HCT116 (cell line): ENCODE data around the gene USP30. TPM values are rescaled to one million over a fixed set of nuclear protein-coding genes. Genes with fewer than 3 reads are reported as not detected.

Source experiments
- ATAC-seq: fragments of 200-7000 bp; cut with Tn5 transposase; 2 replicates; pipeline ENCODE4 v1.9.1; 2020; ENCODE audit warnings: mild to moderate bottlenecking, moderate library complexity
- BruUV-seq: library from RNA; stranded (reverse); fragments of 400-500 nt; replicated peaks from 2 replicates; lab custom pipeline; 2021; lab: Mats Ljungman, UMichigan
- CTCF ChIA-PET: fragments of 300-600 bp; sonication (Branson Sonifier 250); formaldehyde crosslinking; loops from one replicate; lab custom pipeline; 2021; ENCODE audit warnings: antibody characterized with exemption; lab: Charles Lee
- POLR2A ChIA-PET: fragments of 300-600, 350-600 bp; sonication (Branson Sonifier 250); formaldehyde crosslinking; loops from one replicate; lab custom pipeline; 2021; ENCODE audit warnings: antibody characterized with exemption; lab: Charles Lee
- RAD21 ChIA-PET, 2 experiments: fragments of 300-600 bp; sonication (Branson Sonifier 250); formaldehyde crosslinking; loops; one replicate each; lab custom pipeline; 2023; ENCODE audit warnings: low total read pairs in 2 of 2; ENCODE audit not compliant: uncharacterized antibody in 2 of 2, unreplicated experiment in 2 of 2, low non-redundant PET in 1 of 2; lab: Charles Lee
- DNase-seq: peaks from one replicate; pipeline ENCODE4 v3.0.0-alpha.2; 2010; ENCODE audit warnings: low read depth, low spot score
- H2AFZ ChIP-seq: fragments of 200-600 bp; shearing (Covaris generic), sonication (generic); 2 replicates; pipeline ENCODE4 v1.6.1; 2017; ENCODE audit warnings: low read depth, mixed run types, mixed read lengths, antibody characterized with exemption, low read length; ENCODE audit not compliant: poor library complexity, severe bottlenecking
- H3K27ac ChIP-seq: 2 replicates; pipeline ENCODE4 v1.5.1; 2012; ENCODE audit warnings: low read depth, low read length
- H3K27me3 ChIP-seq: fragments of 200-600 bp; sonication (generic); 2 replicates; pipeline ENCODE4 v1.6.1; 2016; ENCODE audit warnings: mixed run types, low read length, mixed read lengths; ENCODE audit not compliant: insufficient read depth
- H3K36me3 ChIP-seq, 2 experiments: fragments of 200-500 bp in 1 of 2; fragments of 200-600 bp in 1 of 2; sonication (Bioruptor generic) in 1 of 2; sonication (generic) in 1 of 2; 2 replicates each; pipeline versions ENCODE4 v1.5.1 to v1.6.1; 2014 to 2016; ENCODE audit warnings: low read length in 2 of 2, inconsistent platforms in 1 of 2, mixed read lengths in 1 of 2, mixed run types in 1 of 2; ENCODE audit not compliant: insufficient read depth in 2 of 2, control insufficient read depth in 1 of 2
- H3K4me1 ChIP-seq, 2 experiments: fragments of 200-600 bp in 1 of 2; sonication (generic) in 1 of 2; 2 replicates each; pipeline versions ENCODE4 v1.5.1 to v1.6.1; 2012 to 2017; ENCODE audit warnings: low read length in 2 of 2, inconsistent platforms in 1 of 2, mild to moderate bottlenecking in 1 of 2, mixed read lengths in 1 of 2, mixed run types in 1 of 2, moderate library complexity in 1 of 2; ENCODE audit not compliant: insufficient read depth in 2 of 2, control insufficient read depth in 1 of 2
- H3K4me2 ChIP-seq: fragments of 200-600 bp; sonication (generic); 2 replicates; pipeline ENCODE4 v1.6.1; 2017; ENCODE audit warnings: mixed run types, low read length, mixed read lengths
- H3K4me3 ChIP-seq, 2 experiments: fragments of 200-600 bp in 1 of 2; sonication (generic) in 1 of 2; replicated peaks in 1 of 2; 2 replicates each; pipeline ENCODE4 v1.5.1; 2011 to 2016; ENCODE audit warnings: low read length in 2 of 2, control low read depth in 1 of 2, low read depth in 1 of 2, mild to moderate bottlenecking in 1 of 2, mixed read lengths in 1 of 2, mixed run types in 1 of 2
- H3K79me2 ChIP-seq: fragments of 200-600 bp; sonication (generic); 2 replicates; pipeline ENCODE4 v1.6.1; 2017; ENCODE audit warnings: mild to moderate bottlenecking, mixed run types, low read length, moderate library complexity, mixed read lengths; ENCODE audit not compliant: insufficient read depth
- H3K9ac ChIP-seq: fragments of 200-600 bp; sonication (generic); 2 replicates; pipeline ENCODE4 v1.6.1; 2016; ENCODE audit warnings: low read length, mixed read lengths
- H3K9me2 ChIP-seq: fragments of 200-600 bp; sonication (generic), shearing (Covaris generic); 2 replicates; pipeline ENCODE4 v1.6.1; 2017; ENCODE audit warnings: mixed run types, mild to moderate bottlenecking, moderate library complexity; ENCODE audit not compliant: insufficient read depth
- H3K9me3 ChIP-seq, 2 experiments: fragments of 200-500 bp in 1 of 2; fragments of 200-600 bp in 1 of 2; sonication (Bioruptor generic) in 1 of 2; sonication (generic) in 1 of 2; 2 replicates each; pipeline ENCODE4 v1.6.1; 2014 to 2017; ENCODE audit warnings: low read length in 2 of 2, mixed read lengths in 2 of 2, inconsistent platforms in 1 of 2, low read depth in 1 of 2, mild to moderate bottlenecking in 1 of 2, mixed run types in 1 of 2, moderate library complexity in 1 of 2; ENCODE audit not compliant: control insufficient read depth in 1 of 2, insufficient read depth in 1 of 2
- H4K20me1 ChIP-seq: fragments of 200-600 bp; sonication (generic), shearing (Covaris generic); 2 replicates; pipeline ENCODE4 v1.6.1; 2017; ENCODE audit warnings: mixed run types, mild to moderate bottlenecking, moderate library complexity; ENCODE audit not compliant: insufficient read depth
- CBX3 ChIP-seq: IDR thresholded peaks from 2 replicates; pipeline ENCODE4 v1.6.1; 2012; ENCODE audit warnings: low read depth
- CTCF ChIP-seq, 3 experiments: fragments of 200-600 bp in 1 of 3; sonication (generic) in 1 of 3; IDR thresholded peaks in 2 of 3; conservative IDR thresholded peaks in 1 of 3; 2 replicates each; pipeline ENCODE4 v1.5.1; 2012 to 2017; ENCODE audit warnings: low read depth in 2 of 3, low read length in 2 of 3, antibody characterized with exemption in 1 of 3, borderline replicate concordance in 1 of 3, control low read depth in 1 of 3, mild to moderate bottlenecking in 1 of 3, mixed read lengths in 1 of 3, mixed run types in 1 of 3, moderate library complexity in 1 of 3; ENCODE audit not compliant: insufficient read depth in 1 of 3
- EGR1 ChIP-seq: IDR thresholded peaks from 2 replicates; pipeline ENCODE4 v1.6.1; 2012; ENCODE audit warnings: low read depth
- EZH2 ChIP-seq: fragments of 200-600 bp; sonication (generic); IDR thresholded peaks from 2 replicates; pipeline ENCODE4 v1.6.1; 2017; ENCODE audit warnings: antibody characterized with exemption, mixed run types
- FOSL1 ChIP-seq: IDR thresholded peaks from 2 replicates; pipeline ENCODE4 v1.6.1; 2012; ENCODE audit warnings: low read depth
- JUND ChIP-seq: IDR thresholded peaks from 2 replicates; pipeline ENCODE4 v1.6.1; 2012
- POLR2A ChIP-seq: IDR thresholded peaks from 2 replicates; pipeline ENCODE4 v1.7.0; 2011; ENCODE audit warnings: borderline replicate concordance; ENCODE audit not compliant: insufficient read depth, insufficient read length; ENCODE audit errors: extremely low read depth
- POLR2AphosphoS5 ChIP-seq: IDR thresholded peaks from 2 replicates; pipeline ENCODE4 v1.6.1; 2011; ENCODE audit warnings: mild to moderate bottlenecking, low read depth, low read length, moderate library complexity
- RAD21 ChIP-seq: IDR thresholded peaks from 2 replicates; pipeline ENCODE4 v1.6.1; 2012; ENCODE audit warnings: low read depth, mild to moderate bottlenecking
- REST ChIP-seq: IDR thresholded peaks from 2 replicates; pipeline ENCODE4 v1.6.1; 2012; ENCODE audit warnings: low read depth
- SIN3A ChIP-seq: IDR thresholded peaks from 2 replicates; pipeline ENCODE4 v1.6.1; 2012; ENCODE audit warnings: low read depth
- SP1 ChIP-seq: IDR thresholded peaks from 2 replicates; pipeline ENCODE4 v1.6.1; 2012; ENCODE audit warnings: low read depth
- SRF ChIP-seq: IDR thresholded peaks from 2 replicates; pipeline ENCODE4 v1.6.1; 2012; ENCODE audit warnings: low read depth
- TCF7L2 ChIP-seq: IDR thresholded peaks from 2 replicates; pipeline ENCODE4 v1.7.0; 2011; ENCODE audit warnings: borderline replicate concordance, inconsistent platforms; ENCODE audit not compliant: insufficient read depth, insufficient read length; ENCODE audit errors: extremely low read depth
- YY1 ChIP-seq: IDR thresholded peaks from 2 replicates; pipeline ENCODE4 v1.6.1; 2011; ENCODE audit warnings: low read length, low read depth, moderate library complexity, mild to moderate bottlenecking; ENCODE audit not compliant: insufficient replicate concordance; ENCODE audit errors: extremely low read depth
- ZBTB33 ChIP-seq: IDR thresholded peaks from 2 replicates; pipeline ENCODE4 v1.6.1; 2011; ENCODE audit warnings: mild to moderate bottlenecking, low read length, moderate library complexity; ENCODE audit not compliant: insufficient replicate concordance; ENCODE audit errors: extremely low read depth
- ZFX ChIP-seq: fragments of 450-650 bp; IDR thresholded peaks from 2 replicates; pipeline ENCODE4 v1.6.1; 2017
- ZNF274 ChIP-seq: fragments of 200-500 bp; sonication (Bioruptor generic); IDR thresholded peaks from 2 replicates; pipeline ENCODE4 v1.6.1; 2014; ENCODE audit warnings: mild to moderate bottlenecking, low read depth, low read length, inconsistent platforms
- intact Hi-C: fragments of 100-400 bp; cut with micrococcal nuclease; formaldehyde crosslinking; loops from 2 replicates; pipeline ENCODE4 v1.10.0; 2022
- total RNA-seq: library from RNA; stranded (reverse); gene quantifications from one replicate; pipeline ENCODE4 v1.2.1, GENCODE V29; 2021; ENCODE audit not compliant: unreplicated experiment
- TF ChIP-seq, protein P1 (sequence below): IDR thresholded peaks from 2 replicates; pipeline ENCODE4 v1.6.1; 2012
- TF ChIP-seq, protein P2 (sequence below): IDR thresholded peaks from 2 replicates; pipeline ENCODE4 v1.6.1; 2012

USP30 gene
- total RNA-seq, 1 experiment from 2014 or later, result 9.2 TPM

DNA sequence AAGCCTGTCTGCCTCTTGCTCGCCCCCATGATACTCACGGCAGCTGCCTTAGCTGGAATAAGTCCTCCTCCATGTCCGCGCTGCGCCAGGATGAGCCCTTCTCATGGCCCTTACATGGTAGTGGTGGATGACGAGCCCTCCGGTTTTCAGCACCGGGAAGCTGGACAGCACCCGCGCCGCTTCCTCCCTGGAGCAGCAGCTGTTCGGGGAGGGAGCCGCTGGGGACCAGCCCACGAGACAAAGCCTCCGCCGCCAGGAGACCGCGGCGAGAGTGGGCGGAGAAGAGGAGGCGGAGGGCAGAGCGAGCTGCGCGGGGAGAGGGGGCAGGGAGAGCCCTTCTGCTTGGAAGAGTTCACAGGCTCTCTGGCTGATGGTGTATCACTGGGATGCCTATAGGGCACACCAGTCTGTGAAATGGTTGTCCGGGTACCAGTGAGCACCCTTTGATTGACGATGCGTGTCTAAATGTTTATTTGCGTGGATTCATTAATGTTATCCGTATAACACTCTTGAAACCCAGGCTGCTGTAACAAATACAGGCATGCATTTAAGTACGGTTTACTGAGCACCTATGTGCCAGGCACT, 31.5 kb upstream of the USP30 start, which contains the start of gene SVOP:
Gene SVOP (minus strand): TSS at position 273 of the 585 bp plus-strand sequence. CDS start 200 bp downstream, at position 73.
- intact Hi-C loops, result no loop called here
- H3K27ac ChIP-seq, result no peak within 1 kb of the TSS
- DNase-seq (peak; percentile 29), ATAC-seq (peak; percentile 98)
- H3K4me1 ChIP-seq, result peaks cover 0 to 4% of the 10 kb centered on the region in 2 experiments; a peak in 1 of 4 replicates
- peaks cover 16% of the 10 kb centered on the region for H3K27me3 ChIP-seq
- no peak within 1 kb of the TSS for H3K9ac ChIP-seq
- POLR2A ChIA-PET, result no interaction called here
- no peak within 1 kb of the TSS for H2AFZ ChIP-seq
- peak within 1 kb of the TSS; percentile 49 for H3K4me2 ChIP-seq
- H3K9me2 ChIP-seq, result no peaks in the 10 kb centered on the region
- RAD21 ChIA-PET, result interaction anchor here in 1 of 2 experiments (0.6 kb wide), 1 partner anchor 1345 kb away, joined by 5 read pairs; no protein-coding TSS in a partner anchor
- no peaks in the 10 kb centered on the region for H4K20me1 ChIP-seq
- no TSS peak for BruUV-seq
- CTCF ChIA-PET, result no interaction called here
- no peaks in the 10 kb centered on the region for H3K79me2 ChIP-seq
- H3K9me3 ChIP-seq, result no peaks in the 10 kb centered on the region
- H3K36me3 ChIP-seq, result no peaks in the 10 kb centered on the region
- H3K4me3 ChIP-seq, result no peak within 1 kb of the TSS
- TF ChIP-seq SRF, result no peak
- TF ChIP-seq JUND, result 0 out of 2 replicates have a peak, but pooled peaks have one; percentile 12
- TF ChIP-seq EGR1, result peak; percentile 29; the same call in 1 of the 2 replicates
- TF ChIP-seq EZH2, result no peak
- TF ChIP-seq, protein P1, sequence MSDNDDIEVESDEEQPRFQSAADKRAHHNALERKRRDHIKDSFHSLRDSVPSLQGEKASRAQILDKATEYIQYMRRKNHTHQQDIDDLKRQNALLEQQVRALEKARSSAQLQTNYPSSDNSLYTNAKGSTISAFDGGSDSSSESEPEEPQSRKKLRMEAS, result 0 out of 2 replicates have a peak, but pooled peaks have one; percentile 10
- peak; percentile 64; the same call in 1 of the 2 replicates for TF ChIP-seq CBX3
- TF ChIP-seq, protein P2, sequence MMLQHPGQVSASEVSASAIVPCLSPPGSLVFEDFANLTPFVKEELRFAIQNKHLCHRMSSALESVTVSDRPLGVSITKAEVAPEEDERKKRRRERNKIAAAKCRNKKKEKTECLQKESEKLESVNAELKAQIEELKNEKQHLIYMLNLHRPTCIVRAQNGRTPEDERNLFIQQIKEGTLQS, result no peak
- no peak for TF ChIP-seq RAD21
- no peak for TF ChIP-seq CTCF (IDR thresholded peaks at IDR 0.05 in 2 of 3, conservative IDR thresholded peaks at IDR 0.05 in 1 of 3; ENCODE audit: borderline replicate concordance in 1 of 3, insufficient read depth in 1 of 3, low read depth in 2 of 3, low read length in 2 of 3)
- no peak for TF ChIP-seq FOSL1
- no peak for TF ChIP-seq YY1
- TF ChIP-seq SIN3A, result peak; percentile 62
- no peak for TF ChIP-seq POLR2A
- TF ChIP-seq TCF7L2, result no peak
- no peak for TF ChIP-seq ZBTB33
- peak; percentile 100 for TF ChIP-seq REST
- TF ChIP-seq ZNF274, result no peak
- TF ChIP-seq ZFX, result no peak
- no peak for TF ChIP-seq SP1
- TF ChIP-seq POLR2AphosphoS5, result no peak
